HepG2 (cell line): ENCODE results near the gene VARS1. TPM values are rescaled to one million over a fixed set of nuclear protein-coding genes. Genes with fewer than 3 reads are reported as not detected.
A peak's percentile ranks its signal among the peaks of the same experiment; 100 is the strongest.

Experiments
- ATF1 ChIP-seq: IDR thresholded peaks from 2 replicates; pipeline ENCODE4 v1.6.1; 2016; ENCODE audit warnings: mild to moderate bottlenecking, control low read depth
- BRD4 ChIP-seq: sonication (generic); formaldehyde crosslinking; IDR thresholded peaks from 2 replicates; pipeline ENCODE4 v1.4.0; 2020; ENCODE audit warnings: missing genetic modification reagents
- CENPT ChIP-seq: sonication (generic); formaldehyde crosslinking; IDR thresholded peaks from 2 replicates; pipeline ENCODE4 v1.8.0; 2022; ENCODE audit warnings: low read depth, mild to moderate bottlenecking, moderate library complexity, missing genetic modification reagents
- DNMT1 ChIP-seq: sonication (generic); formaldehyde crosslinking; IDR thresholded peaks from 2 replicates; pipeline ENCODE4 v1.5.1; 2020; ENCODE audit warnings: mild to moderate bottlenecking, missing genetic modification reagents
- DRAP1 ChIP-seq: IDR thresholded peaks from 2 replicates; pipeline ENCODE4 v1.6.1; 2016; ENCODE audit warnings: missing genetic modification reagents, missing compliant biosample characterization
- NCOA2 ChIP-seq: sonication (generic); formaldehyde crosslinking; IDR thresholded peaks from 2 replicates; pipeline ENCODE4 v1.8.0; 2022; ENCODE audit warnings: inconsistent platforms
- NFE2L1 ChIP-seq: sonication (generic); formaldehyde crosslinking; IDR thresholded peaks from 2 replicates; pipeline ENCODE4 v1.4.0; 2020; ENCODE audit warnings: missing genetic modification reagents, mild to moderate bottlenecking, borderline replicate concordance
- ZFP36 ChIP-seq: fragments of 150-350 bp; IDR thresholded peaks from 2 replicates; pipeline ENCODE4 v1.6.1; 2018; ENCODE audit warnings: borderline replicate concordance, low read length, low read depth; ENCODE audit not compliant: partially characterized antibody
- ZFP82 ChIP-seq: sonication (generic); formaldehyde crosslinking; IDR thresholded peaks from 2 replicates; pipeline ENCODE4 v1.5.1; 2020; ENCODE audit warnings: mild to moderate bottlenecking, missing genetic modification reagents, borderline replicate concordance
- ZNF44 ChIP-seq: sonication (generic); formaldehyde crosslinking; IDR thresholded peaks from 2 replicates; pipeline ENCODE4 v1.5.1; 2020; ENCODE audit warnings: mild to moderate bottlenecking, missing genetic modification reagents
- ZNF790 ChIP-seq: sonication (generic); formaldehyde crosslinking; IDR thresholded peaks from 2 replicates; pipeline ENCODE4 v1.8.0; 2022; ENCODE audit warnings: missing genetic modification reagents, mild to moderate bottlenecking, borderline replicate concordance
- polyA plus RNA-seq, 8 experiments: library from polyadenylated mRNA; depleted of rRNA in 3 of 8; stranded (reverse) in 7 of 8; unstranded in 1 of 8; fragments of >200 nt; fragmentation: Illumina TruSeq in 4 of 8; extraction: Trizol in 4 of 8; gene quantifications; 2 replicates each; pipeline versions ENCODE4 v1.2.1 to v1.2.3, GENCODE V29; 2011 to 2016; ENCODE audit warnings: low read depth in 4 of 8, missing spikeins in 1 of 8, mixed read lengths in 1 of 8; ENCODE audit not compliant: insufficient read depth in 1 of 8
- total RNA-seq, 5 experiments: library from RNA; depleted of rRNA; stranded (reverse); fragments of >200 nt; fragmentation: Illumina TruSeq; extraction: Trizol; gene quantifications; 2 replicates each; pipeline ENCODE4 v1.2.3, GENCODE V29; 2016; ENCODE audit warnings: low read depth in 1 of 5
- TF ChIP-seq, protein P1 (sequence below), 2 experiments: sonication (generic) in 1 of 2; formaldehyde crosslinking in 1 of 2; IDR thresholded peaks; 2 replicates each; pipeline versions ENCODE4 v1.6.1 to v1.9.0; 2014 to 2022; ENCODE audit warnings: antibody characterized with exemption in 1 of 2, borderline replicate concordance in 1 of 2, inconsistent platforms in 1 of 2, low read depth in 1 of 2, missing genetic modification reagents in 1 of 2
- TF ChIP-seq, protein P2 (sequence below): sonication (generic); formaldehyde crosslinking; IDR thresholded peaks from 2 replicates; pipeline ENCODE4 v1.9.0; 2022; ENCODE audit warnings: low read depth, missing genetic modification reagents
- TF ChIP-seq, protein P3 (sequence below): sonication (generic); formaldehyde crosslinking; IDR thresholded peaks from 2 replicates; pipeline ENCODE4 v1.4.0; 2020; ENCODE audit warnings: missing genetic modification reagents
- TF ChIP-seq, protein P4 (sequence below): sonication (generic); formaldehyde crosslinking; IDR thresholded peaks from 2 replicates; pipeline ENCODE4 v1.8.0; 2022; ENCODE audit warnings: mild to moderate bottlenecking, missing genetic modification reagents; ENCODE audit not compliant: insufficient replicate concordance

VARS1 gene
- total and polyA plus RNA-seq, 2 of the 13 experiments (the other 11 are each of a cell fraction or from before 2014, with no cell fraction given) = 14.7 to 56.1 TPM

DNA sequence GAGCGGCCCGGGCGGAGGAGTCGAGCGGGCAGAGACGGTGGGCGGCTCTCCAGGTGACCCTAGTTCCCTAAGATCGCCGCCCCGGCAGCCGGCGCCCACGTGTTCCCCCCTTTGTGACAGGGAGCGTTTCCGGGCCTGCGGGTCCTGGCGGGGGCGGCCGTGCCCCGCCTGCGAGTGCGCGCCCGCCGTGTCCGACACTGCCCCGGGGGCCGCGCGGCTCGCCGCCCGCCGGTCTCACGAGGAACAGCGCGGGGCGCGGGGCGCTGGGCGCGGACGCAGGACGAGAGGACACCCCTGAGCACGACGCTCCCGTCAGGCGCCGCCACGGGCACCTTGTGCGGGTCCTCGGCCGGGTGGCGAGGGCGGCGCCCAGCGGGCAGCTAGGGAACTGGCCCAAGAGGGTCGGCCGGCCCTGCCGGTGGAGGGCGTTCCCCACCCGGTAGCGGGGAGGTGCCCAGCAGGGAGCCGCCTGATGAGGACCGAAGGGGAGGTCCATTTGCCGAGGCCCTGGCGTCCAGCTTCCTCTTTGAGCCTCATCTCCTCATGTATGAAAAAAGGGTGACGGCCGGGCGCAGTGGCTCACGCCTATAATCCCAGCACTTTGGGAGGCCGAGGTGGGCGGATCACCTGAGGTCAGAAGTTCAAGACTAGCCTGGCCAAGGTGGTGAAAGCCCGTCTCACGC, at the start of gene VARS1 (continued):
- TF ChIP-seq, protein P1, sequence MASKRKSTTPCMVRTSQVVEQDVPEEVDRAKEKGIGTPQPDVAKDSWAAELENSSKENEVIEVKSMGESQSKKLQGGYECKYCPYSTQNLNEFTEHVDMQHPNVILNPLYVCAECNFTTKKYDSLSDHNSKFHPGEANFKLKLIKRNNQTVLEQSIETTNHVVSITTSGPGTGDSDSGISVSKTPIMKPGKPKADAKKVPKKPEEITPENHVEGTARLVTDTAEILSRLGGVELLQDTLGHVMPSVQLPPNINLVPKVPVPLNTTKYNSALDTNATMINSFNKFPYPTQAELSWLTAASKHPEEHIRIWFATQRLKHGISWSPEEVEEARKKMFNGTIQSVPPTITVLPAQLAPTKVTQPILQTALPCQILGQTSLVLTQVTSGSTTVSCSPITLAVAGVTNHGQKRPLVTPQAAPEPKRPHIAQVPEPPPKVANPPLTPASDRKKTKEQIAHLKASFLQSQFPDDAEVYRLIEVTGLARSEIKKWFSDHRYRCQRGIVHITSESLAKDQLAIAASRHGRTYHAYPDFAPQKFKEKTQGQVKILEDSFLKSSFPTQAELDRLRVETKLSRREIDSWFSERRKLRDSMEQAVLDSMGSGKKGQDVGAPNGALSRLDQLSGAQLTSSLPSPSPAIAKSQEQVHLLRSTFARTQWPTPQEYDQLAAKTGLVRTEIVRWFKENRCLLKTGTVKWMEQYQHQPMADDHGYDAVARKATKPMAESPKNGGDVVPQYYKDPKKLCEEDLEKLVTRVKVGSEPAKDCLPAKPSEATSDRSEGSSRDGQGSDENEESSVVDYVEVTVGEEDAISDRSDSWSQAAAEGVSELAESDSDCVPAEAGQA (IDR thresholded peaks at IDR 0.05; ENCODE audit: low read depth) = peak; percentile 20; the same call in 1 of the 2 replicates
- TF ChIP-seq, protein P1 (CRISPR knock-in tag; IDR thresholded peaks at IDR 0.05; ENCODE audit: borderline replicate concordance) = peak; percentile 83; the same call in 1 of the 2 replicates
- TF ChIP-seq DNMT1 (CRISPR knock-in tag) = peak; percentile 90
- TF ChIP-seq, protein P2, sequence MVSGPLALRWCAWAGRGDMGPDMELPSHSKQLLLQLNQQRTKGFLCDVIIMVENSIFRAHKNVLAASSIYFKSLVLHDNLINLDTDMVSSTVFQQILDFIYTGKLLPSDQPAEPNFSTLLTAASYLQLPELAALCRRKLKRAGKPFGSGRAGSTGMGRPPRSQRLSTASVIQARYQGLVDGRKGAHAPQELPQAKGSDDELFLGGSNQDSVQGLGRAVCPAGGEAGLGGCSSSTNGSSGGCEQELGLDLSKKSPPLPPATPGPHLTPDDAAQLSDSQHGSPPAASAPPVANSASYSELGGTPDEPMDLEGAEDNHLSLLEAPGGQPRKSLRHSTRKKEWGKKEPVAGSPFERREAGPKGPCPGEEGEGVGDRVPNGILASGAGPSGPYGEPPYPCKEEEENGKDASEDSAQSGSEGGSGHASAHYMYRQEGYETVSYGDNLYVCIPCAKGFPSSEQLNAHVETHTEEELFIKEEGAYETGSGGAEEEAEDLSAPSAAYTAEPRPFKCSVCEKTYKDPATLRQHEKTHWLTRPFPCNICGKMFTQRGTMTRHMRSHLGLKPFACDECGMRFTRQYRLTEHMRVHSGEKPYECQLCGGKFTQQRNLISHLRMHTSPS = peak; percentile 79; the same call in 1 of the 2 replicates
- TF ChIP-seq CENPT (CRISPR knock-in tag) = peak; percentile 89; the same call in 1 of the 2 replicates
- TF ChIP-seq ZFP36 = no peak
- peak; percentile 19; the same call in 1 of the 2 replicates for TF ChIP-seq NFE2L1 (CRISPR knock-in tag)
- TF ChIP-seq, protein P3, sequence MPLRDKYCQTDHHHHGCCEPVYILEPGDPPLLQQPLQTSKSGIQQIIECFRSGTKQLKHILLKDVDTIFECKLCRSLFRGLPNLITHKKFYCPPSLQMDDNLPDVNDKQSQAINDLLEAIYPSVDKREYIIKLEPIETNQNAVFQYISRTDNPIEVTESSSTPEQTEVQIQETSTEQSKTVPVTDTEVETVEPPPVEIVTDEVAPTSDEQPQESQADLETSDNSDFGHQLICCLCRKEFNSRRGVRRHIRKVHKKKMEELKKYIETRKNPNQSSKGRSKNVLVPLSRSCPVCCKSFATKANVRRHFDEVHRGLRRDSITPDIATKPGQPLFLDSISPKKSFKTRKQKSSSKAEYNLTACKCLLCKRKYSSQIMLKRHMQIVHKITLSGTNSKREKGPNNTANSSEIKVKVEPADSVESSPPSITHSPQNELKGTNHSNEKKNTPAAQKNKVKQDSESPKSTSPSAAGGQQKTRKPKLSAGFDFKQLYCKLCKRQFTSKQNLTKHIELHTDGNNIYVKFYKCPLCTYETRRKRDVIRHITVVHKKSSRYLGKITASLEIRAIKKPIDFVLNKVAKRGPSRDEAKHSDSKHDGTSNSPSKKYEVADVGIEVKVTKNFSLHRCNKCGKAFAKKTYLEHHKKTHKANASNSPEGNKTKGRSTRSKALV (CRISPR knock-in tag) = peak; percentile 77
- TF ChIP-seq ZFP82 (CRISPR knock-in tag) = peak; percentile 91
- TF ChIP-seq, protein P4, sequence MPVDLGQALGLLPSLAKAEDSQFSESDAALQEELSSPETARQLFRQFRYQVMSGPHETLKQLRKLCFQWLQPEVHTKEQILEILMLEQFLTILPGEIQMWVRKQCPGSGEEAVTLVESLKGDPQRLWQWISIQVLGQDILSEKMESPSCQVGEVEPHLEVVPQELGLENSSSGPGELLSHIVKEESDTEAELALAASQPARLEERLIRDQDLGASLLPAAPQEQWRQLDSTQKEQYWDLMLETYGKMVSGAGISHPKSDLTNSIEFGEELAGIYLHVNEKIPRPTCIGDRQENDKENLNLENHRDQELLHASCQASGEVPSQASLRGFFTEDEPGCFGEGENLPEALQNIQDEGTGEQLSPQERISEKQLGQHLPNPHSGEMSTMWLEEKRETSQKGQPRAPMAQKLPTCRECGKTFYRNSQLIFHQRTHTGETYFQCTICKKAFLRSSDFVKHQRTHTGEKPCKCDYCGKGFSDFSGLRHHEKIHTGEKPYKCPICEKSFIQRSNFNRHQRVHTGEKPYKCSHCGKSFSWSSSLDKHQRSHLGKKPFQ = peak; percentile 86
- peak; percentile 56; the same call in 1 of the 2 replicates for TF ChIP-seq ZNF44
- TF ChIP-seq DRAP1 = no peak
- no peak for TF ChIP-seq ATF1
- peak; percentile 34; the same call in 1 of the 2 replicates for TF ChIP-seq ZNF790 (CRISPR knock-in tag)
- TF ChIP-seq BRD4 (CRISPR knock-in tag) = no peak; the same call in 1 of the 2 replicates
- TF ChIP-seq NCOA2 (CRISPR knock-in tag) = no peak; the same call in 1 of the 2 replicates
